ENCODE measurements around the gene DCST2. TPM values are rescaled to one million over a fixed set of nuclear protein-coding genes. Genes with fewer than 3 reads are reported as not detected.
A peak's percentile ranks its signal among the peaks of the same experiment; 100 is the strongest.

DCST2 gene
- total and polyA plus RNA-seq, 2 donors (not counting 3 experiments of a cell fraction or from before 2014, with no cell fraction given) = 0.29 to 0.51 TPM

DNA sequence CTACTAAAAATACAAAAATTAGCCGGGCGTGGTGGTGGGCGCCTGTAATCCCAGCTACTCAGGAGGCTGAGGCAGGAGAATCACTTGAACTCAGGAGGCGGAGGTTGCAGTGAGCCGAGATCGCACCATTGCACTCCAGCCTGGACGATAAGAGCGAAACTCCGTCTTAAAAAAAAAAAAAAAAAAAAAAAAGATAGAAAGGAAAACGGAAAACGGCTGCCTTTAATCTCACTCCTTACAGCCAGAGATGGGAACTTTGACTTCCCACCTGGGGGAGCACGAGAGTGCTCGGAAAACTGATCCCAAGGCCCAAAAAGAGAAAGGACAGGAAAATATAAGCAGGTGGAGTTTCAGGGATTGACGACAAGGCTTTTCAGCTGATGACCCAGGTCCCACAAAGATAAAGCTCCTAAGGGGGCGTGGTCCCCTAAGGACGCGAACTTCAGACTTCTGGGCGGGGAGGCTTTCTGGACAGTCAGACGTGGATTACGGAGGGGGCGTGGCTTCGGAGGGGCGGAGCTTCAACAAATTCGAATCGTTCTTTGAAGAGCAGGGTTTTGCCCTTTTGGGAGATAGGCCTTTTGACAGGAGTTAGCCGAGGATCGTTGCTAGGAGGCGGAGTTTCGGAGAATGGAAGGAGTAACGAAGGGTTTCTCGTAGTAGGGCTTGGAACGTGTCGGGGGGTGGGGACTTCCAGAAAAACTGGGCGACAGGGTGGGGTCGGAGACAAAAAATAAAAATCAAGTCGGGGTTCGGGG lies 60.1 kb downstream of the DCST2 start:
- peak overlapping the region; percentile 92 for H3K9ac ChIP-seq (replicated peaks; ENCODE audit: extremely low read depth, insufficient read depth, low read length)
- no peaks in the 10 kb centered on the region for H3K36me3 ChIP-seq (ENCODE audit: control insufficient read depth in 2 of 2, extremely low read depth in 1 of 2, insufficient read depth in 2 of 2, low read length in 2 of 2)
- CTCF ChIA-PET = interaction anchor here (0.7 to 8.5 kb wide), 12 partner anchors 10 to 111 kb away, joined by 3 to 81 read pairs (median 8); partner anchors contain the start of genes FLAD1, LENEP, PBXIP1 and PYGO2
- TF ChIP-seq EZH2 (IDR thresholded peaks at IDR 0.05; ENCODE audit: borderline replicate concordance, low read depth, low read length, severe bottlenecking) = no peak
- peak in 1 of 2 donors; percentile 4 for TF ChIP-seq CTCF (IDR thresholded peaks at IDR 0.05; ENCODE audit: extremely low read depth in 1 of 2, insufficient read depth in 1 of 2, low read depth in 1 of 2, low read length in 2 of 2)
- TF ChIP-seq POLR2AphosphoS5 (IDR thresholded peaks at IDR 0.05; ENCODE audit: insufficient read depth, low read depth, low read length) = peak; percentile 13
- TF ChIP-seq POLR2A (IDR thresholded peaks at IDR 0.05; ENCODE audit: low read depth, low read length) = peak; percentile 76
- BruUV-seq (replicated peaks) = TSS peak; percentile 32
- DNase-seq (ENCODE audit: low read depth, low spot score) (peak; percentile 98), FAIRE-seq (no peak)
- POLR2A ChIA-PET = interaction anchor here (0.7 to 2.7 kb wide), 10 partner anchors 9 to 369 kb away, joined by 3 to 24 read pairs (median 5); partner anchors contain the start of genes FLAD1, LENEP, PBXIP1 and PYGO2
- H3K9me1 ChIP-seq (replicated peaks; ENCODE audit: control insufficient read depth, extremely low read depth, insufficient read depth, low read length) = no peaks in the 10 kb centered on the region
- no peak overlapping the region for H2AFZ ChIP-seq (ENCODE audit: low read depth, low read length)
- peak overlapping the region; percentile 99 for H3K27ac ChIP-seq (ENCODE audit: insufficient read depth, low read depth, low read length)
- H3K4me3 ChIP-seq (replicated peaks in 1 of 3; ENCODE audit: insufficient read depth in 1 of 3, low read depth in 1 of 3, low read length in 3 of 3) = peak overlapping the region; percentile 4 to 64 (median 62)
- peak overlapping the region; percentile 80 for H3K4me2 ChIP-seq (ENCODE audit: insufficient read depth, low read length)
- no peaks in the 10 kb centered on the region for H4K20me1 ChIP-seq (replicated peaks; ENCODE audit: control insufficient read depth, extremely low read depth, insufficient read depth, low read length)
- no peaks in the 10 kb centered on the region for H3K27me3 ChIP-seq (ENCODE audit: control insufficient read depth in 2 of 2, insufficient read depth in 2 of 2, low read length in 2 of 2)
- H3K9me3 ChIP-seq (replicated peaks; ENCODE audit: control insufficient read depth, insufficient read depth, low read length) = no peaks in the 10 kb centered on the region
- dilution Hi-C loops (cut with MboI; ENCODE audit: extremely low pct_ligation_motif_present, low sequenced_read_pairs) = no loop called here
- intact Hi-C loops (cut with micrococcal nuclease) = loop anchor here (1.0 to 10.0 kb wide), 8 partner anchors 10 to 489 kb away; partner anchors contain the start of genes EFNA1, FLAD1, PYGO2 and ZBTB7B
- H3K4me1 ChIP-seq (ENCODE audit: control insufficient read depth, extremely low read depth, insufficient read depth, low read length) = peaks cover 43% of the 10 kb centered on the region
- H3K79me2 ChIP-seq (ENCODE audit: control insufficient read depth, insufficient read depth, low read length) = peaks cover 57% of the 10 kb centered on the region

All from endothelial cell of umbilical vein (primary cell).